ENCODE results near the gene BCKDK. TPM values are rescaled to one million over a fixed set of nuclear protein-coding genes. Genes with fewer than 3 reads are reported as not detected.

BCKDK gene
- total RNA-seq, 1 experiment from 2014 or later: 26.9 TPM

Other genes starting within 250 kb of the BCKDK start
- 34.1 and 45.1 TPM in 2 replicates for gene BCL7C, start 214.3 kb upstream of the BCKDK start, total RNA-seq (2014; rRNA removed; shearing (Covaris generic))
- 0.59 and 0.92 TPM in 2 replicates for gene CTF1, start 211.8 kb upstream of the BCKDK start, total RNA-seq (2014; rRNA removed; shearing (Covaris generic))
- gene FBXL19, start 184.8 kb upstream of the BCKDK start, total RNA-seq (2014; rRNA removed; shearing (Covaris generic)): 12.3 and 14.2 TPM in 2 replicates
- 20.1 and 21.9 TPM in 2 replicates for gene ORAI3, start 159.3 kb upstream of the BCKDK start, total RNA-seq (2014; rRNA removed; shearing (Covaris generic))
- 5.0 and 6.8 TPM in 2 replicates for gene SETD1A, start 150.6 kb upstream of the BCKDK start, total RNA-seq (2014; rRNA removed; shearing (Covaris generic))
- 16.0 and 17.0 TPM in 2 replicates for gene HSD3B7, start 123.2 kb upstream of the BCKDK start, total RNA-seq (2014; rRNA removed; shearing (Covaris generic))
- 0.10 and 0.46 TPM in 2 replicates for gene STX1B, start 97.7 kb upstream of the BCKDK start, total RNA-seq (2014; rRNA removed; shearing (Covaris generic))
- 19.1 and 25.1 TPM in 2 replicates for gene STX4, start 74.8 kb upstream of the BCKDK start, total RNA-seq (2014; rRNA removed; shearing (Covaris generic))
- gene ZNF668, start 34.1 kb upstream of the BCKDK start, total RNA-seq (2014; rRNA removed; shearing (Covaris generic)): 8.5 and 10.6 TPM in 2 replicates
- 12.6 and 13.8 TPM in 2 replicates for gene ZNF646, start 34.0 kb upstream of the BCKDK start, total RNA-seq (2014; rRNA removed; shearing (Covaris generic))
- gene PRSS53, start 19.4 kb upstream of the BCKDK start, total RNA-seq (2014; rRNA removed; shearing (Covaris generic)): 1.3 TPM in 2 replicates
- 138 and 148 TPM in 2 replicates for gene VKORC1, start 13.6 kb upstream of the BCKDK start, total RNA-seq (2014; rRNA removed; shearing (Covaris generic))
- gene KAT8, start 9.3 kb downstream of the BCKDK start, total RNA-seq (2014; rRNA removed; shearing (Covaris generic)): 33.2 and 45.2 TPM in 2 replicates
- gene PRSS8, start 27.3 kb downstream of the BCKDK start, total RNA-seq (2014; rRNA removed; shearing (Covaris generic)): not detected in 2 replicates
- gene PRSS36, start 41.7 kb downstream of the BCKDK start, total RNA-seq (2014; rRNA removed; shearing (Covaris generic)): not detected in 2 replicates
- 27.3 and 49.7 TPM in 2 replicates for gene FUS, start 71.8 kb downstream of the BCKDK start, total RNA-seq (2014; rRNA removed; shearing (Covaris generic))
- gene PYCARD, start 94.4 kb downstream of the BCKDK start, total RNA-seq (2014; rRNA removed; shearing (Covaris generic)): not detected in 2 replicates
- under 0.01 TPM in 1 of 2 replicates, not detected in the other for gene TRIM72, start 105.7 kb downstream of the BCKDK start, total RNA-seq (2014; rRNA removed; shearing (Covaris generic))
- gene PYDC1, start 108.7 kb downstream of the BCKDK start, total RNA-seq (2014; rRNA removed; shearing (Covaris generic)): not detected in 2 replicates
- not detected in 2 replicates for gene ITGAM, start 151.6 kb downstream of the BCKDK start, total RNA-seq (2014; rRNA removed; shearing (Covaris generic))
- not detected in 2 replicates for gene ITGAX, start 246.8 kb downstream of the BCKDK start, total RNA-seq (2014; rRNA removed; shearing (Covaris generic))

Data from NCI-H460 (cell line).